GM10847 (cell line): Measurements from ENCODE around the gene SDR9C7.

Experiments
- POLR2A ChIP-seq: IDR thresholded peaks from 2 replicates; pipeline ENCODE4 v1.6.1; 2011; ENCODE audit not compliant: insufficient read length; ENCODE audit errors: extremely low read depth

Gene SDR9C7

DNA sequence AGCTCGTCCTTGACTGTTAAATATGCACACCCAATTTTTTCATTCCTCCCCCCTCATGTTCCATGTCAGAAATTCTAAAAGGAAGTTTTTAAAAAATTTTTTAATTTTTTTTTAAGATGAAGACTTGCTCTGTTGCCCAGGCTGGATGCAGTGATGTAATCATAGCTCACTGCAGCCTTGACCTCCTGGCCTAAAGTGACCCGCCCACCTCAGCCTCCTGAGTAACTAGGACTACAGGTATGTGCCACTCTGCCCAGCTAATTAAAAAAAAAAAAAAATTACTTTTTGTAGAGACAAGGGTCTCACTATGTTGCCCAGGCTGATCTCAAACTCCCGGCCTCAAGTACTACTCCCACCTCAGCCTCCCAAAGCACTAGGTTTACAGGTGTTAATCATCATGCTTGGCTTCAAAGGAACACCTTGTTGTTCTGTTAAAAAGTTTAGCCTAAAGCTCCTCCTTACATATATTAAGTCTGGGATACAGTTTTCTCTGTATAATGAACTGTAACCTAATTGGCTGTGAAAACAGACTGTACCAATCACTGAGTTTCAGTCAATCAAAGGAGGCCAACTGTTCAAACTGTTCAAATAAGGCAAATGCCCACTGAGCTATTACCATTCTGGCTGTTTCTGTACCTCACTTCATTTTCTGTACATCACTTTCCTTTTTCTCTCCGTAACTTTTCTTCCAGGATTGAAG, 17.8 kb downstream of the SDR9C7 start:
- no peak for TF ChIP-seq POLR2A

DNA sequence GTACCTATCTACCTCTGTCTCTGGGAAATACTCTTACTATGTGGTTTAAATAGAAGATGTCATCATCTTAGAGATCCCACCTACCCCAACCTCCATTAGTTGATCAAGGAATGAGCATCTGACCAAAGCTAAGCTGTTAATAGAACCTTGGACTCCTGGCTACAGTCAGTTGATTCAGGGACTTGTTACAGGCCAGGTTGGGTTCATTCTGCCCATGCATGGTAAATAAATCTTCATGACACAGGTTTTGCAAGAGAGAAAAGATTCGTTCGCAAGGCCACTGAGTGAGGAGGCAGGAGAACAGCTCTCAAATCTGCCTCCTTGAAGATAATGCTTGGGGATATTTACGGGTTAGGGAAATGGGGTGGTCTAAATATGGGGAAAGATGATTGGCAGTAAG, 19.5 kb downstream of the SDR9C7 start:
- no peak for TF ChIP-seq POLR2A

DNA sequence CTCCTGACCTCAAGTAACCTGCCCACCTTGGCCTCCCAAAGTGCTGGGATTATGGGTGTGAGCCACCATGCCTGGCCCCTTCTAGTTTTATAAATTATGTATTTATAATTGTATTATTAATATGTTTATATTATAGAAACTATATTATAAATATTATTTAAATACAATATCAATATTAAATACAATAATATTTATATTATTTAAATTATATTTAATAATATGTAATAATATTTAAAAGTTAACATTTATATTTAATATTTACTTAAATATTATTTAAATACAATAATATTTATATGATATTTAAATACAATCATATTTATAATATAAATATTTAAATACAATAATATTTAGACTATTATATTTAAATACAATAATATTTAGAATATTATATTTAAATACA, 20.0 kb downstream of the SDR9C7 start:
- TF ChIP-seq POLR2A, result no peak

DNA sequence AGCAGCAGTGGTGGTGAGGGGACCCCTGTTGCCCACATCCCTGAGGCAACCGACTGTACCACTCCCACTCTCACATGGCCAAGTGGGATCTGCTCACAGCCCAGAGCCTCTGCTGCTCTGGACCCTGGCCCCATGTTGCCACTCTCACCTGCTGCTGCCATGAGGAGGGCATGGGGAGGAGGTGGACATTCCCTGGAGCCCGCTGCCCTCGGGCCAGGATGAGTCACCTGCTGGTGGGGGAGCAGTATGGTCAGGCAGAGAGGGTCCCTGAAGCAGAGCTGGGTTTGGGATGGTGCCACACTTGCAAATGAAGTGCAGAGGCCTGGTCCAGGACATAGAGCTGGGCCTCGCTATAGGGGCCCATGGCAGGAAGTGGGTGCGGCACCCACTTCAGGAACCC, 26.1 kb downstream of the SDR9C7 start:
- TF ChIP-seq POLR2A, result no peak

DNA sequence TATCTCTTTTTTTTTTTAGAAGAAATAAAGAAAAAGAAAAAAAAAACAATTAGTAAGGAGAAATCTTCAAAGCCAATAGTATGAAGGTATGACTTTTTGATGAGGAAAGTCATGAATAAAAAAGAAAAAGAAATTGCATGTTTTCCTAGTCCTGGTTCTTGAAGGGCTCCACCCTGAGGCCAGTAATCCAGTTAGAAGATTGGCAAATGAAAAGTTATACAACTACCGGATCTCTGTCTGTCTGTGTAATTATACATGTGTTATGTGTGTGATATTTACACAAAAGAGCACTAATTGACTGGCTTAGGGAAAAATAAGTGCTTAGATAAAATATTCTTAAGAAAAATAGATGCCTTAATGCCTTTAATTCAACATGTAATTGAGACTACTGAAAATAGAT, 28.4 kb downstream of the SDR9C7 start:
- TF ChIP-seq POLR2A, result no peak

DNA sequence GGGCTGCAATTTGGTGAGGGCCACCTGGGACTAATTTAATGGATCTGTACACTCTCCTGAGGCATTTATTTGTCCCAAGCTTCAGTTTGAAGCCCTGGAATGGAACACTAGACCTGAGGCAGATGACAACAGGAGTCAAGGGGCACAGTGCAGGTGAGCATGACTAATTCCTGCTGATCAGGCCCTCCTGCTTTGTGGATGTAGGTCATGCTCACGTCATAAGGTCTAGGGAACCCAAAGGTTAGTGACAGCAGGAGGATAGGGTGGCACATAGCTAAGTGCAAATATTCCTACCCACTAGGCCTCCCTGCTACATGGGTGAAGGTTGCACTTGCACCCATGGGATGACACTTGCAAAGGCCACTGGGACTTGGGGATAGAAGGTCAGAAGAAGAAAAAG, 30.8 kb downstream of the SDR9C7 start:
- no peak for TF ChIP-seq POLR2A

DNA sequence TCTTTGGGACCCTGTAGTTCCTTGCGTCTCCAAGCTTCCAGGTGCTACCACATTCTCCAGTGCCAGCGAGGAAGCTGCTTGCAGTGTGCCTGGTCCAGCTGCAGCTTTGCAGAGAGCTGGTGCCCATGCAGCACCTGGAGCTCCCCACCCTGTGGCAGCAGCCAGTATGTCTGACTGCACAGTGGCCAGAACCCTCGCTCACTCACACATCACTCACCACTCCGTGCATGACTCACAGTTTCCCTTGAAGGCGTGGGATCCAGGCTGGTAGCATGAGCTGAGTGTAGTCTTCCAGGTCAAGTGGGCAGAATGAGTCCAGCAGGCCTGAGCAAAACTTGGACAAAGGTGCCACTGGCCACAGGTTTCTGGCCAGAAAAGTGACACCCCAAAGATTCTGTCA, 33.6 kb downstream of the SDR9C7 start:
- no peak for TF ChIP-seq POLR2A

DNA sequence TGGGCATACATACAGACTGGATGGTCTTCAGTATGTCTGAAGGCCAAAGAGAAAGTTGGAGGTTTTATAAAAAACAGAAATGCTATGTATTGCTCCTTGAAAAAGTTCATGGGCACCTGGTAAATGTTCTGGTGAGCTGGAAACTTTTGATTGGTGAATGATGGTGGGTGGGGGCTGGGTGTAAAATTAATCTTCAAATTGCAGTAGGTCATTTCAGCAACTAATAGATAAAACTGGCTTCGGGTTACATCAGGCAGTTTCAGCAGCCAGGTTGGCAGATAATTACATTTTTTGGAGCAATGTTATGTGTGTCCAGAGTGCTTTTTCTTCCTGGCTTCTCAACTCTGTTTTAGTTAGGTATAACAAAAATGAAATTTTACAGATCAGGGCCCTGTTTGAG, 35.3 kb downstream of the SDR9C7 start:
- no peak for TF ChIP-seq POLR2A

DNA sequence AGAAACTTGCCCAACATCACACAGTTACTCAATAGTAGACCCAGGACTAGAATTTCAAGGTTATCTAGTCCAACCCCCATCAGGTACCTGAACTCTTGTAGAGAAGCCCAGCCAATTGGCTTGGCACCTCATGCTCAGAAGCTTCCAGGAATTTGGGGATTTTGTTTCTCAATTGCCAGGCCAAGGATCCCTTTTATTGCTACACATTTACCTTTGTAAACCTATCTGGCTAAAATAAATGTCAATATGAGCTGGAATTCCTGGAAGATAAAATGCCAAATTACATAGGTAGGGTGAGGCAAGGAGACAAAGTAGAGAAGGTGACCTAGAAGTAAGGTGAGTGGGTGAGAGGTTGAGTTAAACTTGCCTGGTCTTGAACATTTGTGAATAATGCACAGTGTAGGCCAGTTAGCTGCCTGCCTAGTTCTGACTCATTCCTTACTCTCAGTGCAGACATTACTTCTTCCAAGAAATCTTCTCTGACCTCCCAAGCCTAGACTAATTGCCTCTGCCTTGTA, 36.3 kb downstream of the SDR9C7 start:
- TF ChIP-seq POLR2A, result no peak

DNA sequence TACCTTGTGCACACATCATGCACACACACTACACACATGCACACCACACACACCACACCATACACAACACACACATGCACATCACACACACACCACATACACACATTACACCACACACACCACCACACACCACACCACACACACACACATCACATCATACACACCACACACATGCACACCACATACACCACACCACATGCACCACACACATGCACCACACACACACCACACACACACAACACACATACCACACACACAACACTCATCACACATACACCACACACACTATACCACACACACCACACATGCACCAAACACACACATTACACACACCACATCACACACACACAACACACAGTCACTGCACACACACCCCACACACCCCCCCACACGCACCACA, 38.1 kb downstream of the SDR9C7 start:
- TF ChIP-seq POLR2A, result no peak

DNA sequence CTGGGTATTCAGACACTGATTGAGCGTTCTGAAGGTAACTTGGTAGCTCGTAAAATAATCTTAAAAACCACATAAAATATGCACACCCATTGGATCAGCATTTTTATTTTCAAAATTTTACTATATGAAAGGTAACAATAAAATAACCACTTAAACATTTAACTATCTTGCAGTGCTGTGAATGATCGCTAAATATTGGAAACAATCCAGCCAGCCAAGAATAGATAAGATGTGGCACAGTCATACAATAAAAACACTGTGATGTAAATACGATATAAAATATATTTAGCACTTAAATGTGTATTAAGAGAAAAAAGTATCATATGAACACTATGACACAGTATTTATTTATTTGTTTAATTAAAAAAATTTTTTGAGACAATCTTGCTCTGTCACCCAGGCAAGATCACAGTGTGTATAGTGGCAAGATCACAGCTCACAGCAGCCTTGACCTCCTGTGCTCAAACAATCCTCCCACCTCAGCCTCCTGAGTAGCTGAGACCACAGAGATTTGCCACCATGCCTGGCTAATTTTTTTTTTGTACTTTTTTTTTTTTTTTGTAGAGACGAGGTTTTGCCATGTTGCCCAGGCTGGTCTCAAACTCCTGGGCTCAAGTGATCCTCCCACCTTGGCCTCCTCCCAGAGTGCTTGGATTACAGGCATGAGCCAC, 39.4 kb downstream of the SDR9C7 start:
- no peak for TF ChIP-seq POLR2A

DNA sequence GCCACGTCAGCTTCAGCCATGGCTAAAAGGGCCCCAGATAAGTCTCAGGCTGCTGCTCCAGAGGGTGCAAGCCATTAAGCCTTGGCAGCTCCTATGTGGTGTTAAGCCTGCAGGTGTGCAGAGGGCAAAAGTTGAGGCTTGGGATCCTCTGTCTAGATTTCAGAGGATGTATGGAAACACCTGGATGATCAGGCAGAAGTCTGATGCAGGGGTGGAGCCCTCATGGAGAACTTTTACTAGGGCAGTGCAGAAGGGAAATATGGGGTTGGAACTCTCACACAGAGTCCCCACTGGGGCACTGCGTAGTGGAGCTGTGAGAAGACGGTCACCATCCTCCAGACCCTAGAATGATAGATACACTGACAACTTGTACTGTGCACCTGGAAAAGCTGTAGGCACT, 47.9 kb downstream of the SDR9C7 start:
- TF ChIP-seq POLR2A, result no peak

DNA sequence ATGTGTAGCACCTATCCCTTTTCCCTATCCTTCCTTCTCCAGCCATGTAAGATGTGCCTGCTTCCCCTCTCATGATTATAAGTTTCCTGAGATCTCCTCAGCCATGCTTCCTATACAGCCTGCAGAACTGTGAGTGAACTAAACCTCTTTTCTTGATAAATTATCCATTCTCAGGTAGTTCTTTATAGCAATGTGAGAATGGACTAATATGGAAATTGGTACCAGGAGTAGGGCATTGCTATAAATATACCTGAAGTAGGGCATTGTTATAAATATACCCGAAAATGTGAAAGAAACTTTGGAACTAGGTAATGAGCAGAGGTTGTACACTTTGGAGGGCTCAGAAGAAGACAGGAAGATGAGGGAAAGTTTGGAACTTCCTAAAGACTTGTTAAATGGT, 48.9 kb downstream of the SDR9C7 start:
- no peak for TF ChIP-seq POLR2A

DNA sequence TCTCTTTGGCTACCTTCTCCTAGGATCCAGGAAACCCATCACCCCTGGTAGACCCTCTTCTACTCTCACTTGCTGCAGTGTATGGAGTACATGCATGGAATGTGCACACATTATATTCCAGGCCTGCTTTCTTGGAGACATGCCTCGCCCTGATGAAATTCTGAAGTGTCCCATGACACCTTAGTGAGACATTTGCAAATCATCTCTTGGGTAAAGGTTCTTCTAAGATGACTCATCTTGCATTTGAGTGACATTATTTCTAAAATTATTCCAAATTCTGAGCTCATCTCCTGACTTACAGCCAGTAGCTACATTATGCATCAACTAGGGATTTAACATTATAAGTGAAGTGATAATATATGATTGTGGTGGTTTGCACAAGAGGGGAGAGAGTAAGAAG, 49.8 kb downstream of the SDR9C7 start:
- TF ChIP-seq POLR2A, result no peak

DNA sequence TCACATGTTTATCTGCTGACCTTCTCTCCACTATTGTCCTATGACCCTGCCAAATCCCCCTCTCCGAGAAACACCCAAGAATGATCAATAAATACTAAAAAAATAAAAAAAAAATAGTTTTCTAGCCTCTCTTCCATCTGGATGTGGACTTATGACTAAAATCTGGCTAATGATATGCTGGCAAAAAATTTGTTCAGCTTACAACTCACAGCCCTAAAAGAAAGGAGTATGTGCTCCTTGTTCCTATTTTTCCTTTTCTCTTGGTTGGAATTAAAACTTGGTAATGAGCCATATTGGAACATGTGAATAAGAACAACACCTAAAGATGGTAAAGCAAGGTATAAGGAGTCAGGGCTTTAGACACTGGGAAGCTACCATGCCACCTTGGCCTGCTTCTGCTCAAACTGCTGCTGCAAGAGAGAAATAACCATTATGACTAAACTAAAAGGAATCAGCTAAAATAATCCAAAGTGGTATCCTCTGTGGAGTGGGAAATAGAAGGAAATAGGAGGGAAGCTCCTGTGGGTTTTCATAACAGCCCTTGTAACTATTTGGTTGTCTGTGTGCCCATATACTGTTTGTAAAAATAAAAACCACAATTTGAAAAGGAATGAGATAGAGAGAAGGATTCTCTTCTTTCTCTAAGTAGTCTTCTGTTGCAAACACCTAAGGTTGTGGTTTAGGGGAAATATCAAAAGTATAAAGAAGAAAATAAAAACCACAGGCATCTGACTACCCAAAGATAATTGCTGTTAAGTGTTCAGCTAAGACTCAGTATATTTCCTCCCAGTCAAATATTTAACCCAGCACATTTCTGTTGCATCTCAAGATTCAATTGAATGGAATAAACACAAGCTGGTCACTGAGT, 53.8 kb downstream of the SDR9C7 start:
- TF ChIP-seq POLR2A, result no peak

DNA sequence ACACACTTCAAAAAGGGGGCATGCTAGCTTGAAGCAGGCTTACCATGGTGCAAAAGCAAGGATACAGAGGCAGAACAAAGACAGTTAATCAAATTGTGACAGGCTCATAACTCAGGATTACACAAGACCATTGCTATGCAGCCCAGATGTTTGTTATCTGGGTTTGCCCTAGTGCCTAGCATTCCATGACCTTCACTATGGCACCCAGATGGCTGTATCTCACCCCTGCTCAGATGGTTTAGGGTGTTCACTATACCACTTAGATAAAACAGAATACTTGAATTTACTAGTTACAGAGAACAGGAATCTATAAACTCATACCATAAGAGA, 56.2 kb downstream of the SDR9C7 start:
- TF ChIP-seq POLR2A, result no peak

DNA sequence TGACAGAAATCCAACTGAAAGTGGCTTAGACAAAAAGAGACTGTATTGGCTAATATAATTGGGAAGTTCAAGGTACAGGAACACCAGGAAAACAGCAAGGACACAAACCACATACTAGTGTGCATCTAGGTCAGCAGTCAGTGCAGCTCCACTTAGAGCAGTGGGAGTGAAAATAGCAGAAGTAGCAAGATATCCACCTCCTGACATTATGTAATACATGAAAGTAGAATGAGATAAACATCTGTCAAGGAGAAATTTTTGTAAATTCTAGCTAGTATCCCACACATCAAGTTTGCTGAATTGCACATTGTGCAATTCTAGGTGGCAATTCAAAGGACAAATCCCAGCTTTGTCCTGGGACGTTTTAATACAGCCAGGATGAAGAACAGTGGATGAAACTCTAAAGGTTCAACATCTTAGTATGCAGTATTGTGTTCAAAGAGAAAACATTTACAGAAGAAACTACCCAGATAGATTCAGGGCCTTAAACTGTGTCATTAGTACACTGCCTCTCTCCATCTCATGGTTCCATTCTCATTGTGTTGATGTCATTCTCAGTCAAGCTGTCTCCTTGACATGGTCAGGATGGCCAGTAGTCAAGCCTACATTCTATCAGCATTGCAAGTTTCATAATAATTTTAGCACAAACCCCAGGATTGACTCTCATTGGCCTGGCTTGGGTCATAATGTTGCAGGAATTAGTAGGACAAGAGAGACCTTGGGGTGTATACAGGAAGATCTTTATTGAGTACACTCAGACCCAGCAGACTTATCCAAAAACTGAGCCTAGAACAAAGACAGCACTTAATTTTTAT, 56.8 kb downstream of the SDR9C7 start:
- TF ChIP-seq POLR2A, result no peak
